Mesodermal cell (in vitro differentiated cells): Measurements from ENCODE around the gene AUH.

ENCODE experiments used
- H3K27ac ChIP-seq: 2 replicates; pipeline ENCODE4 v1.7.0; 2013; ENCODE audit warnings: mild to moderate bottlenecking, low read depth, low read length, moderate library complexity; ENCODE audit not compliant: severe bottlenecking
- H3K36me3 ChIP-seq: 2 replicates; pipeline ENCODE4 v1.7.1; 2013; ENCODE audit warnings: mild to moderate bottlenecking, low read length, moderate library complexity; ENCODE audit not compliant: control insufficient read depth, insufficient read depth
- H3K4me1 ChIP-seq: one replicate; pipeline ENCODE4 v1.7.1; 2013; ENCODE audit warnings: mild to moderate bottlenecking, low read length; ENCODE audit not compliant: insufficient read depth, control insufficient read depth, poor library complexity, severe bottlenecking
- H3K4me3 ChIP-seq: 2 replicates; pipeline ENCODE4 v1.7.0; 2013; ENCODE audit warnings: low read length, control low read depth, mild to moderate bottlenecking; ENCODE audit not compliant: insufficient read depth, poor library complexity, severe bottlenecking; ENCODE audit errors: extremely low read depth
- H3K9me3 ChIP-seq: 2 replicates; pipeline ENCODE4 v1.7.1; 2013; ENCODE audit warnings: mild to moderate bottlenecking, low read length, moderate library complexity; ENCODE audit not compliant: control insufficient read depth
- WGBS, 2 experiments: methylation state at CpG; one replicate each; pipeline ENCODE4 v1.1.5; 2013; ENCODE audit warnings: missing lambda C conversion rate in 2 of 2; ENCODE audit not compliant: insufficient coverage in 2 of 2; 5-methylcytosine and 5-hydroxymethylcytosine counted together

Gene AUH

GRCh38 chr9:91354881-91355280 is 6.8 kb downstream of the AUH start:
- Histone ChIP-seq H3K9me3 (no peaks in the 10 kb centered on the region), H3K27ac (no peak overlapping the region), H3K36me3 (peaks cover 35% of the 10 kb centered on the region), H3K4me1 (no peaks in the 10 kb centered on the region), H3K4me3 (no peak overlapping the region)
- WGBS, 2 experiments, result no CpG with 5 or more reads among the region's 1 CpG

DNA sequence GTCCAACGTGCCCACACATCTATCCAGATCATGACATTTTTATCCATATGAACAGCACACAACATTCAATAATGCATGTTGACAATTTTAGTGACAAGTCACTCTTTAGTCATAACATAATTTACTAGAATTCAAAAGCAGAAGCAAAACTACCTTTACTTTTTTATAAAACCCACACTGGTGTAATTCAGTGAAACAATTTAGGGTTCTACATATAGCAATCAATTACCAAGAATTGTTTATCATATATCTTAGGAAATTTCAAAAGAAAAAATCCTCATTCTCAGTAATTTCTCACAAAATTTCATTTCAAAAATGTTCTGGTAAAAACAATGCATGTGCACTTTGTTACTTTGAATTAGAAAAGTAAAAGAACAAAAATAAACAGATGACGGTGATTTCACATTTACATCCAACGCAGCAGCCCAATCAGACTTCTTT is 12.6 kb downstream of the AUH start:
- Histone ChIP-seq H3K4me1 (no peaks in the 10 kb centered on the region), H3K27ac (no peak overlapping the region), H3K9me3 (no peaks in the 10 kb centered on the region), H3K36me3 (peaks cover 20% of the 10 kb centered on the region), H3K4me3 (no peak overlapping the region)
- 88 to 100% methylated on average over 1 of the region's 3 CpGs for WGBS, 2 experiments

DNA sequence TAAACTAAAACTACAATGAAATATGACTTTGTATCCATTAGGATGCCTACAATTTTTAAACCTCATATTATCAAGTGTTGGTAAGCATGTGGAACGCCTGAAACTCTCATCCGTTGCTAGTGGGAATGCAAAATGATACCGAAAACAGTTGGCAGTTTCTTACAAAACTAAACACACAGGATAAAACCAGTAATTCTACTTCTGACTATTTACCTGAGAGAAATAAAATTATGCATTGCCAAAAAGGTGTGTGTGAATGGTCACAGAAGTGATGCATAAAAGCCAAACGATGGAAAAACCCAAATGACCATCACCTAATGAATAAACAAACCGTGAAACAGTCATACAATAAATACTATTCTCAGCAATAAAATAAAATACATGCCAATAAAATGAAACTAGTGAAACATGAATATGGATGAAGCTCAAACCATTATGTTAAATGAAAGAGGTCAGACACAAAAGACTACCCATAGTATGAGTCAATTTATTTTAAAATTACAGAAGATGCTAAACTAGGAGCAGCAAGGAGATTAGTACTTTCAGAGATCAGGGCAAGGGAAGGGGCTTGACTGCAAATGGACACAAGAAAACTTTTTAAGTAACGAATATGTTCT is 13.4 kb downstream of the AUH start:
- no peaks in the 10 kb centered on the region for H3K9me3 ChIP-seq
- no CpG with 5 or more reads among the region's 6 CpGs for WGBS, 2 experiments
- H3K4me3 ChIP-seq, result no peak overlapping the region
- no peak overlapping the region for H3K27ac ChIP-seq
- no peaks in the 10 kb centered on the region for H3K4me1 ChIP-seq
- H3K36me3 ChIP-seq, result peaks cover 13% of the 10 kb centered on the region

DNA sequence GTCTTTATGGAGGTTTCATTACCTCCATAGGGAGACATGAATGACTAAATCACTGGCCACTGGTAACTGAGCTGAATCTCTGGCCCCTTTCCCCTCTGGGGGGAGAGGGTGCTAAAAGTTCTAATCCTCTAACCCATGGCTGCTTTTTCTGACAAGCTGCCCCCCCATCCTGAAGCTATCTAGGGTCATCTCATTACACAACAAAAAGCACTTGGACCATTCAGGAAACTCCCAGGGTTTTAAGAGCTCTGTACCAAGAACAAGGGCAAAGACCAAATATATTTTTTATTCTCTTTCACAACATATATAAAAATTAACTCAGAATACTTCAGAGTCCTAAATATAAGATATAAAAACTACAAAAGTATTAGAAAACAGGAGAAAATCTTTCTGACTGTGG is 14.3 kb downstream of the AUH start:
- Histone ChIP-seq H3K9me3 (no peaks in the 10 kb centered on the region), H3K4me3 (no peak overlapping the region), H3K36me3 (peaks cover 21% of the 10 kb centered on the region), H3K27ac (no peak overlapping the region), H3K4me1 (no peaks in the 10 kb centered on the region)

DNA sequence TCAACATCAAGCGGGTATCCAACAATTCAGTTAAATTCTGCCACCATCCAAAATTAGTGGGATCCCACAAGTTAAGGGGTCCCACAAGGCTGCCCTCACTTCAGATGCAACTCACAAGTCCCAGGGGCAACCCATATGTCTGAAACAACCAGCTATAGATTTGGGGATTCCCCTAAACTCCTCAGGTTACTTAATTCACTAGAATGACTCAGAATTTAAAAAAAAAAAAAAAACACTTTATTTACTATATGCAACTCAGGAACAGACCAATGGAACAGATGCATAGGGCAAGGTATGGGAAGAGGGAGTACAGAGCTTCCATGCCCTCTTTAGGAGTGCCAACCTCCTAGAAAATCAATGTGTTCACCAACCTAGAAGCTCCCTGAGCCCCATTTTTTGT is 15.1 kb downstream of the AUH start:
- WGBS, 2 experiments, result 93 to 100% methylated on average over 1 of the region's 1 CpG

DNA sequence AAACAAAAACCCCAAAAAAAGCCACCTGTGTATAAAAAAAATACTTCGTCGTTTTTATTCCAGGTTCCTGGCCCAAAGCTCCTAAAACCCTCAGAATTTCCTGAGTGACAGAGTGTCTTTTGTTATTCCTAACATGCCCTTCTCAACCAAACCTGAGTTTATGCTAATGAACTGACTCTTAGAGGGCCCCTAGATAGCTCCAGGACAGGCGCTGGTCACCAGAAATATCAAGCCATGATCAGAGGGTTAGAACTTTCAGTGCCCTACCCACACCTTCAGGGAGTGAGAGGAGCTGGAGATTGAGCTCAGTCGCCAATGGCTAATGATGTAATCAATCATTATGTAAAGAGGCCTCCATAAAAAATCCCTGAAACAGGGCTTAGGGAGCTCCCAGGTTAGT is 15.7 kb downstream of the AUH start:
- no peak overlapping the region for H3K27ac ChIP-seq
- WGBS, 2 experiments, result 76 to 79% methylated on average over 2 to 4 of the region's 4 CpGs
- no peak overlapping the region for H3K4me3 ChIP-seq
- H3K4me1 ChIP-seq, result no peaks in the 10 kb centered on the region
- H3K36me3 ChIP-seq, result peaks cover 26% of the 10 kb centered on the region
- H3K9me3 ChIP-seq, result no peaks in the 10 kb centered on the region

More for the DNA sequence above, 15.1 kb downstream of the AUH start:
- Histone ChIP-seq H3K4me1 (no peaks in the 10 kb centered on the region), H3K36me3 (peaks cover 23% of the 10 kb centered on the region), H3K9me3 (no peaks in the 10 kb centered on the region), H3K27ac (no peak overlapping the region), H3K4me3 (no peak overlapping the region)

- H3K4me3 ChIP-seq, result no peak overlapping the region
- no peaks in the 10 kb centered on the region for H3K4me1 ChIP-seq
- H3K27ac ChIP-seq, result no peak overlapping the region
- no peaks in the 10 kb centered on the region for H3K9me3 ChIP-seq
- 86 to 91% methylated on average over 3 of the region's 3 CpGs for WGBS, 2 experiments
- peaks cover 37% of the 10 kb centered on the region for H3K36me3 ChIP-seq
Observed at GRCh38 chr9:91342575-91342974, 19.1 kb downstream of the AUH start.

DNA sequence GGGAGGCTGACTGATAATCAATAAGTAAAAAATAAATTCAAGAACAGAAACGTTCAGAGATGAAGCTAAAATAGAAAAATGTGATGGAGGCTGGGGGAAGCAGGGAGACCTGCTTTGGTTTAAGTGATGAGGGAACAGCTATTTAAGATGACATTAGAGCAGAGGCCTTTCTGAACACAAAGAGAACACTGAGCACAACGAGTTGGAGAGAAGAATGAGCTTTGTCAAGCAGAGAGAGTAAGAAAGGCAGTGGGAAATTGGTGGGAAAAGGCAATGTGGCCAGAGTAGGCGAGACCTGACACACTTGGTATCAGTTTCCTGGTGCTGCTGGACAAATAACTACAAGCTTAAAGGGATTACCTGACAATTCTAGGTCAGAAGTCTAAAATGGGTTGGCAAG is 20.0 kb downstream of the AUH start:
- H3K36me3 ChIP-seq, result peaks cover 40% of the 10 kb centered on the region
- no peaks in the 10 kb centered on the region for H3K9me3 ChIP-seq
- H3K4me3 ChIP-seq, result no peak overlapping the region
- H3K4me1 ChIP-seq, result no peaks in the 10 kb centered on the region
- no peak overlapping the region for H3K27ac ChIP-seq
- 88 to 100% methylated on average over 3 of the region's 3 CpGs for WGBS, 2 experiments

- Histone ChIP-seq H3K9me3 (no peaks in the 10 kb centered on the region), H3K4me1 (no peaks in the 10 kb centered on the region), H3K4me3 (no peak overlapping the region), H3K36me3 (peaks cover 40% of the 10 kb centered on the region), H3K27ac (no peak overlapping the region)
- WGBS, 2 experiments, result 100% methylated on average over 1 to 2 of the region's 3 CpGs
Observed at GRCh38 chr9:91341258-91341746, 20.4 kb downstream of the AUH start.

- WGBS, 2 experiments, result 75 to 89% methylated on average over 1 of the region's 1 CpG
- peaks cover 40% of the 10 kb centered on the region for H3K36me3 ChIP-seq
- no peaks in the 10 kb centered on the region for H3K4me1 ChIP-seq
- no peak overlapping the region for H3K4me3 ChIP-seq
- no peaks in the 10 kb centered on the region for H3K9me3 ChIP-seq
- H3K27ac ChIP-seq, result no peak overlapping the region
Observed at GRCh38 chr9:91340395-91340967, 21.2 kb downstream of the AUH start.

GRCh38 chr9:91338681-91339080 is 23.0 kb downstream of the AUH start:
- Histone ChIP-seq H3K36me3 (peaks cover 40% of the 10 kb centered on the region), H3K4me1 (no peaks in the 10 kb centered on the region), H3K9me3 (no peaks in the 10 kb centered on the region), H3K4me3 (no peak overlapping the region), H3K27ac (no peak overlapping the region)
